ENCODE results near the gene KCTD1.

Gene KCTD1

GRCh38 chr18:26549263-26550094, 1.1 kb upstream of the KCTD1 start:
- peak; percentile 75 for DNase-seq

DNA sequence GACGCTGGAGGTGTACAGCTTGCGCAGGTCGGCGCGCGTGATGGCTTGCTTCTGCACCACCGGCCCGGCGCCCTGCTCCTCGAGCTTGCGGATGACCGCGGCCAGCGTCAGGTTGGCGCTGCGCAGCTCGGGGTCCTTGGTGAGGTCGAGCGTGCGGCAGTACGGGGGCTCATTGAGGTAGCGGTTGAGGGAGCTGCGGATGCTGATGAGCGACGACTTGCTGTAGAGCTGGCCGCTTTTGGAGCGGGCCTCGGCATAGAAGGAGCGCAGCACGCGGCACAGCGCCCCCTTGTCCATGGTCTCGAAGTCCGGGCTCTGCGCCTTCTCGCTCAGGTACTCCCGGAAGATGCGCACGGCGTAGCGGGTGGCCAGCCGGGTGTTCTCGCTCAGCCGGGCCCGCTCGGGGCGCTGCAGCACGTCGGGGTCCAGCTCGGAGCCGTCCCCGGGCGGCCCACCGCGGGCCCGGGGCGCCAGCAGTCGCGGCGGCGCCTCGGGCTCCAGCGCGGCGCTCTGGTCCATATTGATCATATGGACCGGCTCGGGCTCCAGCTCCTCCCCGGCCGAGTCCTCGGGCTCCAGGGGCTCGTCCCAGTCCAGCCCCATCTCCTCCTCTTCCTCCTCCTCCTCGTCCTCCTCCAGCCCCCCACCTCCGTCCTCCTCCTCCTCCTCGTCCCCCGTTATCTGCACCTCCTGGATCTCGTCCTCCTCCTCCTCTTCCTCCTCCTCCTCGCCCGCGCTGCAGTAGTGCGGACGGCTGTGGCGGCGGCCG, 523 bp downstream of the KCTD1 start:
- peak; percentile 82 for DNase-seq

DNA sequence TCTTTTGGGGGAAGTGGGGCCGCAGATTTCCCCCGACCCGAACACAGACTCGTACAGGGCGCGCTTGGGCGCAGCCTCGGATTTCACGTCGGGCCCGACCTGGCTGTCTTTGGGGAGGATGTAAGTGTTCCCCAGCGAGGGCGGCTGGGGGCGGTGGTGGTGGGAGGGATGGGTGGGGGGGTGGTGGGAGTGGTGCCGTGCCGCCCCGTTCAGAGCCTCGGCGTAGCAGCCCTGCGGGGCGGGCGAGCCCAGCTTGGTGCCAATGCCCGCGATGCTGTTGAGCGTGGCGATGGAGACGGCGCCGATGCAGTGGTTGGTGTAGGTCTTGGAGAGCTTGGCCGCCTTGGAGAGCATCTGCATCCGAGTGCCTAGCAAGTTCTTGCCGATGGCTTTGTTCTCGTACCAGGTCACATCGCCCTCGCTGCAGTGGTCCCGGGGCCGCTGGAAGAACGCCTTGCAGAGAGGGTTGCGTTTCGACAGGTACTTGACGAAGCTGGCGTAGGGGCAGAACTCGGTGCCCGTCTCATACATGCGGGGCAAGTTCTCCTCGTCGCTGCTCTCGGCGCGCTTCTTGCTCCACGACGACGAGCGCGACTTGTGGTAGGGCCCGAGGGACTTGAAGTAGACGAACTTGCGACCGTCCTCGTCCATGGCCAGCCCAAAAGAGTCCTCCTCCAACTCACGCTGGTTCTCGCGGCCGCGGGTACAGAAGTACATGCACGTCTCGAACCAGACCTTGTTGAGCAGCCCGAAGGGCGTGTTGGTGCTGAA, 1.3 kb downstream of the KCTD1 start:
- DNase-seq = peak; percentile 3

- peak; percentile 9 for DNase-seq
These were observed 2.0 kb downstream of the KCTD1 start for GRCh38 chr18:26546170-26546874.

DNA sequence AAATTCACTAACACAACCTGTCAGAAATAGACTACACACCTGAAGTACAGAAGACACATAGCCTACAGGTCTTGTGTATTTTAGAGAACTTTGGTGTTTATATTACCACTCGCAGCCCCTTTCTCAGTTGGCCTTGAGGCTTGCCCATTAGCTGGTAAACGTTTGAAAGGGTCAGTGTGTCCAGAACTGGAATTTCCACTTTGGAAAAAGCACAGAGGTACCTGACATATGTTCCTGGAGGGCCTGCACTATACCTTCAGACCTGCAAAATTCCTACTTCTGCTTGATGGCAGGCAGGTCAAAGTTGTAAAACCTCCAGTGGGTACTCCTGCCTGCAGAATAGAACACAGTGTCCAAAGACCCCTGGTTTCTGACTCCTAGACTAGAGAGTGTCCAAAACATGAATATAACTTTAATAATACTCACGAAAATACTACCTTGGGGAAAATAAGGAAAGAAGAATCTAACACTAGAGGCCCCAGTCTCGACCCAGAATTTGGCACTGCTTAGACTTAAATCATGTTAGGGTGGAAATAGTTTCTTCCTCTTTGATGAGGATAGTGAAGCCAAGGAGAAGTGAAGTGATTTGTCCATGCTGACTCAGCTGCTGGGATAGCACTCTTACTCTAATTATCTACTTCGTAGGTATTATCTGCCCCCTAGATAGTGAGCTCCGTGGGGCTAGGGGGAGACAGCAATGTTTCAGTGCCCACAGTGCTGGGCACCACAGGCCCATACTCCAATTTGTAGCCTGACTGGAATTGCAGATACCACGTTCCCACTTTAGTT, 2.8 kb downstream of the KCTD1 start:
- DNase-seq = no peak

- DNase-seq = no peak
These were observed 3.9 kb downstream of the KCTD1 start for GRCh38 chr18:26544451-26544850.

DNA sequence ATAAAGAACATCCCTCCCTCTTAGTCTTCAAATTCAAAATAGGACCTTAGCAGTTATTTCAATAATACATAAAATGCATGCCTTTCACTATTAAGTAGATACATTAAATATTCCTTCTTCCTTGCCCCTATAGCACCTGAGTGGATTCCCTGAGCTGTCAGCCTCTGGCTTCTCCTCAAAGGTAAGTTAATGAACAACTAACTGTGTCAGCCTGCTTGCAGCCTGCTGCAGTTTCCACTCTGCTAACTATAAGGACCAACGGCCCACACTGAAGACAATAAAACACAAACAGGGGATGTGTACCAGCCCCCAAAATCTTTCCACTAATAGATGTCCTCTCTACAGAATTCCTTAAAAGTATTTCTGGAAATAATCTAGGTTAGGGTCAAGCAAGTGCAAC, 5.0 kb downstream of the KCTD1 start:
- DNase-seq = no peak

GRCh38 chr18:26540043-26540628, 8.2 kb downstream of the KCTD1 start:
- peak; percentile 46 for DNase-seq

DNA sequence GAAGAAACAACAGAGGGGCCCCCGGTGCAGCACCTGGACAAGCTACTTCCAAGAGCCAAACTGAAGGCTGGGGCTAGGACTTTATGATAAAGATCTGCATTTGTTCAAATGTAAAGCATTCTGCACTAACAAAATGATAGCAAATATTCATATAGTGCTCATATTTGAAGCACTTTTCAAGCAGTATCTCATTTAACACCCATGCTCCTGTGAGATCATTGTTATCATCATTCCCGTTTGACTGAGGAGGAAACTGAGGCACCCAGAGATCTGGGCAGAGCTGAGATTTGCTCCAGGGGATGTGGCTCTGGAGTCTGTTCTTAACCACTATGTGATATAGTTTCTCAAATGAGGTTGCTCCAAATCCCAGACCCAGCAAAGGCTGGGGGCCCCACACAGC, 9.8 kb downstream of the KCTD1 start:
- no peak for DNase-seq

- DNase-seq = no peak
These were observed 11.7 kb downstream of the KCTD1 start for GRCh38 chr18:26536664-26537063.

GRCh38 chr18:26536032-26536431, 12.3 kb downstream of the KCTD1 start:
- peak; percentile 56 for DNase-seq

DNA sequence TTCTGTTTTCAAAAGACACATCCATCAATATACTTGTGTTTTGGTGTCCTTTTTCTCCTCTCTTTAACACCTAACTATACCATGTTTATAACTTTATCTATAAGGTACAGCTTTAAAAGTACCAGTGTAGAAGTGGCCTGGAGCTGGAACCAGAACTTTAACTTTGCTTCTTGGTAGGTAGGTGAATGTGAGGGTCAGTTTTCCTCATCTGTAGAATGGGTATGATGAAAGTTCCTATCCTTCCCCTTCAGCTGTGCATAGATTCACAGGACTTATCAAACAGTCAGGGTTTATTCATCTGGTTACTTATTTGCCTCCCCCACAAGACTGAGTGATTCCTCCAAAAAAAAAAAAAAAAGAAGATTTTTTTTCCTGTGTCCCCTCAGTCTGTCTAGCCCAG, 12.7 kb downstream of the KCTD1 start:
- no peak for DNase-seq

DNA sequence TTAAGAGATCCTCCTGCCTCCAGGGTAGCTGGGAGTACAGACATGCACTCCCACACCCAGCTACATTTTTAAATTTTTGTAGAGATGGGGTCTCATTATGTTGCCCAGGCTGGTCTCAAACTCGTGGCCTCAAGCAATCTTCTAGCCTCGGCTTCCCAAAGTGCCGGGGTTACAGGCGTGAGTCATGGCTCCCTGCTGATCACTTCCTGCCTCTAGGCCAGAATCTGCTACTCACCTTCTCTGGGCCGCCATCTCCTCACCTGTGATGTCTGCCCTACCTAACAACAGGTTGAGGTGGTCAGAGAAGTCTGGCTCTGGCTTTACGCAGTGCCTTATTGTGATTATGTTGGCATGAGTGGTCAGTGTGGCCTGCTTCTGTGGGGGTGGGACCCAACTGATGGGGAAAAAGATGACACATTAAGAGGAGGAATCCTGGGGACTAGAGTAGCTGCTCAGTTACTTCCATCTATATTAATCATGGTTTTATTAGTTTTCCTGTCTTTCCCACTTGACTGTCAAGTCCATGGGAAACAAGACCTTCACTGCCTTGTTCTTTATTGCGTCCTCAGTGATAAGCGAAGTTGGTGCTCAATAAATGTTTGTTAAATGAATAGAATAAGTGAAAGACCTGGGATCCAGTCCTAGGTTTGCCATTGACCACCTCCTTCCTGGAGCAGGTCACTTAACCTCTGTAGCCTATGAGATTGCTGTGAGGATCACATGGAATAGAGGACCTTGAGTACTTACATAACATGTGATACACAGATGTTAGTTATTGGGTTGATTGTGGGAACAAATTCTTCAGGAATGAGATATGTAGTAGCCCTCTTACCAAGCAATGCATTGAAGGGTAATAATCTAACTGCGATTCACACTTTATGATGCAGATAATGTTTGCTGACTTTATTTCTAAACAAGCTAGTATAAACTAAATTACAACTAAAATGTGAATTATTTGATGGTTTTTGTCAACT, 15.7 kb downstream of the KCTD1 start:
- no peak for DNase-seq

DNA sequence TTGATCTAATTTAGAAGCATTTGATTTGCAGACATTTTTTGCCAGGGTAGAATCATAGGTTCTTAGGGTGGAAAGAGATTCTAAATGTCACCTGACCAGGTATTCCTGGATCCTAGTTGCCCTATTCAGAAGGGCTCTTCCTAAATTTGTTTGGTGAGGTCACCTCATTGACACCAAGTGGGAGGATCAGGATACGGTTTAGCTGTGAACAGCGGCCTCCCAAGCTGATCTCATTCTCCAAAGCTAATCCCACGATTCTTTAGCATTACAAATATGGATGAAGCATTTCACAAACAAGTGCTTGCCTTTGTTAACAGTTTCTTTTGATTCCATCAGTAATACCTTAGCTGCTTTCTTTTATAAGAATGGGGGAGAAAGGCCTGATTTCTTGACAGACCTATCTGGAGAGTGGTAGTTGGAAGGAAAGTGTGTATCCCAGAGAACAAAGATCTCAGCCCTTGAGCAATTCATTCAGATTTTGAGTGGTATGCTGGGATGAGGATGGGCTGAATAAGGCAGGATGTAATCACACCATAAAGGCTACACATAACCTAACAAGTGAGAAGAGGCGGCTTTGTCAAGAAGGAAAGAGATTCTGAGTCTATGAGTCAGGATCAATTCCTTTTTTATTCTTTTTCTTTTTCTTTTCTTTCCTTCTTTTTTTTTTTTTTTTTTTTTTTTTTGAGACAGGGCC, 16.6 kb downstream of the KCTD1 start:
- no peak for DNase-seq

- no peak for DNase-seq
These were observed 21.5 kb downstream of the KCTD1 start for GRCh38 chr18:26526966-26527234.

- peak; percentile 59 for DNase-seq
These were observed 22.0 kb downstream of the KCTD1 start for GRCh38 chr18:26526128-26526965.

- no peak for DNase-seq
These were observed 23.6 kb downstream of the KCTD1 start for GRCh38 chr18:26524504-26525351.

DNA sequence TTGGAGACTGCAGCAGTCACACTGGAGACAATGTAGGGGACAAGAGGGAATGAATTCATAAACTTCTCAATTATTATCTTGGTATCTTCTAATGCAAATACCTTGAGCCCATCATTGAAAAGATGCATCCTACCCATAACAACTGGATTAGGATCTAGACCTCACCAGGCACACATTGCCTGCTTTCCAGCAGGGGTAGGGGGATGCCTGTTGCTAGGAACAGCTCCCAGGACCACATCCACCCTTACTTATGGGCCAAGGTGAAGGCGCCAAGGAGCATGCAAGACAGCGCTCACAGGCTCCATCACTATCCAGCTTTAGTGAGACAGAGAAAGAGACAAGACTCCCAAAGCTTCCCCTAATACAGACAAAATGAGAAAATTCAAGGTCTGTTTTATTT, 24.4 kb downstream of the KCTD1 start:
- no peak for DNase-seq
